ENCODE data around the gene FGF14.

FGF14 gene

GRCh38 chr13:102260256-102260655, 141.6 kb downstream of the FGF14 start:
- no peak for DNase-seq (ENCODE audit: extremely low read depth in 1 of 2, low read depth in 1 of 2)

DNA sequence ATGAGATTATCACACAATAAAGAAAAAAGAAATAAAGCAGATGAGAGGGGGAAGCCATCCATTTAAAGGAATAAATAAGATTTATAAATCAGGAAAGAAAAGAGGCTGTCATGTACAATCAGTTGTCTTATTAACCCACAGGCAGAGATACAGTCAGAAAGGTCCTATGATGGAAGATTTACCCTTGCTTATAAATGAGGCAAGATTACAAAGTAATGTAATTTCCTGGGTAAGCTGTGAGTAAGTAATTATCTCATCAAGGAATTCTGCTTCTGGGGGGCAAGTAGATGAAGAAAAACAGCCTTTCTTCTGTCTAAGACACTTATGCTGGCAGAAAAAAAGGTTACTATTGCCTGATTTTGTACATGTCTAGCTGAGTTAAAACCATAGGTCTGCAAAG, 146.4 kb downstream of the FGF14 start:
- no peak for DNase-seq (ENCODE audit: extremely low read depth in 1 of 2, low read depth in 1 of 2)

DNA sequence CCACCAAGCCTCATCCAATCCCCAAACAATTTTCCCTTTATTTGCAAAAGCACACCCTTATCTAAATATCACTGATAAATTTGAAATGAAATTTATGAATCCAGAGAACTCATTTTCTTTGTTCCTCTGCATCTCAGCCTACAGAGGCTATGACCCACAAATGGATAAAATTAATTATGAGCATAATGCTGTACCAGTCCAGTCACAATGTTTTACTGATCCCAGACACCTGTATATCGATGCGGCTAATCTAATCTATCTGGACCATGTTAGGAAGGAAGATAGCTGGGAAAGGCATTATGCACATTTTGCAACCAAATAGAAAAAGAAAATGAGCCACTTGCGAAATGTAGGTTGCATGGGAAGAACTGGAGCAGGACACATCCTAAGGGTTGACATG, 150.0 kb downstream of the FGF14 start:
- no peak for DNase-seq (ENCODE audit: extremely low read depth in 1 of 2, low read depth in 1 of 2)

GRCh38 chr13:102250448-102250847, 151.4 kb downstream of the FGF14 start:
- DNase-seq (ENCODE audit: extremely low read depth in 1 of 2, low read depth in 1 of 2), result no peak

DNA sequence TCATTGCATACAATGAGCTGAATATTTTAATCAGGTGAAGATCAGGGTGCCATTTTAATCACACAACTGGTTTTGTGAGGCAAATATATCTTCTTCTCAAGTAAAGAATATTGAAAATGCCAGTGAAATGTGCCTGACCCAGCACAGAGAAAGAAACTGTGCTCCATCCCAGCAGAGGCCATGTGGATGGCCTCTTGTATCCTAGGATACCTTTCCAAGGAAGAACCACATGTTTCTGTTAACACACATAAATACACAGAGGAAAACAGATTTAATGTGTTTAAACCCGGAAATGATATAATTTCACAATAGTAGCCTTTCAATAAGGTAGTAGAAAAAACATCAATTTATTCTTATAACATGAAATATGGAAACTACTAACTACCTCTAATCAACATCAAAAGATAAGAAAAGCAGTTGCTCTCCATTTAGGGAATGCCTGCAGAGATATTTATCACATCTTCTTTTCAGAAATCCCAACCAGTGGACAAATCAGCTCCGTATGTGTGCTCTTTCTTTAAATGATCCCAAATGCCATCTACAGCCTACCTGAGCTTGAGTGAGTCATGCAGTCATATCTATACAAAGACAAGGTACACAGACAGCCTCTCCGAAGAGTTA, 157.1 kb downstream of the FGF14 start:
- DNase-seq (ENCODE audit: extremely low read depth in 1 of 2, low read depth in 1 of 2), result no peak

DNA sequence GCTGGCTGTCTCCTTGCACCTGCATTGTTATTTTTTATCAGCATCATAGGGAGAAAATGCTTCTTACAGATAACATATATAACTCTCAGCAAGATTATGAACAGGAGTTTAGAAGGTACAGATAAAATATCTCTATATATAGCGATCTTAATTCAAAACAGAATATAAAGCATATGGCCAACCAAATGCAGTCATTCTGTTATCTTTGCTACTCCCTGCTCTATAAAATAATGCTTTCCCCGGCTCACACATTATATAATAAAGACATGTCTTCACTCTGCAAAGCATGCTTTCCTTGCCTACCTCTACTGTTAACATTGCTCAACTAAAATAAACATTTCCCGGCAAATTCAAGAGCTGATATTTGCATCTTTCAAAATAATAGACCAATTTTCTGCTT, 161.7 kb downstream of the FGF14 start:
- DNase-seq (ENCODE audit: extremely low read depth in 1 of 2, low read depth in 1 of 2), result no peak

DNA sequence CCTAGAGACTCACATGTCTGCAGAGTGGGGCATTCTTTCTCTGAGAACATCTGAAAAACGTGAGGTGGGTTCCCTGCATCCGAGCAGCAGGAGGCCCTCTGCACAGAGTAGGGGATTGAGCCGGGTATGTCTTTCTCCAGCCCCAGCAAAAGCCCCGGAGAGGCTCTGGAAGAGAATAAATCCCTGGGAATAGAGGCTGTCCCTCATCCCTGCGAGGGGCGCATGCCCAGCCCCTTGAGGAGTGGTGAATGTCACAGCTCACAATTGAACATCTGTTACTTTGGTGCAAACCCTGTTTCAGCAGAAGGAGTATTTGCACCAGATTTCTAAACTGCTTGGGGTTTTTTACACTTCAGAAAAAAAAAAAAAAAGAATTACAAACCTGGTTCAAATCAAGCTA, 164.6 kb downstream of the FGF14 start:
- DNase-seq (ENCODE audit: extremely low read depth in 1 of 2, low read depth in 1 of 2), result no peak

- DNase-seq (ENCODE audit: extremely low read depth in 1 of 2, low read depth in 1 of 2), result no peak
These were observed 165.0 kb downstream of the FGF14 start for GRCh38 chr13:102236830-102237229.

- no peak for DNase-seq (ENCODE audit: extremely low read depth in 1 of 2, low read depth in 1 of 2)
These were observed 165.5 kb downstream of the FGF14 start for GRCh38 chr13:102236341-102236740.

GRCh38 chr13:102235689-102236088, 166.2 kb downstream of the FGF14 start:
- DNase-seq (ENCODE audit: extremely low read depth in 1 of 2, low read depth in 1 of 2), result no peak

- DNase-seq (ENCODE audit: extremely low read depth in 1 of 2, low read depth in 1 of 2), result no peak
These were observed 167.2 kb downstream of the FGF14 start for GRCh38 chr13:102234618-102235017.

DNA sequence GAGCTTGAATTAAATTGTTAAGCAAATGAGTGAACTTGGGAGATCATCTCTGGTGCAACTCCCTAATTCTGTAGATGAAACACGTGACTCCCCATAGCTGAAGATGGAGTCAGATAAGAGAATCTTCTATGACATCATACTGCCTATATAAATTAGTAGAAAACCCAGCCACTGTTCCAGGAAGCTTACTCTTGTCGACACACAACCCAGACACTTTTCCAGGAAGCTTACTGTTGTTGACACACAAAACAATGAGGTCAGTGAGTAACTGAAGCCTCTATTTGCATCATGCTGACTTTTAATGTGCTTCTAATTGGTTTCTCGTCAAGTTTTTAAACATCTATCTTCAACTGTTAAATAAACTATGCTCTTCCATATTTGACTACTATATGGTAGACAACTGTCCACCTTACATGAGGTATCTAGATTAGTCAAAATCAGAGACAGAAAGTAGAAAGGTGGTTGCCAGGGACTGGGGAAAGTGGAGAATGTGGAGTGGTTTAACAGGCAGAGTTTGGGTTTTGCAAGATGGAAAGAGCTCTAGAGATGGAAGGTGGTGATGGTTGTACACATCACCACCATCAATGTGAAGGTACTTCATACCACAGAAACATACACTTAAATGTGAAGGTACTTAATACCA, 168.2 kb downstream of the FGF14 start:
- no peak for DNase-seq (ENCODE audit: extremely low read depth in 1 of 2, low read depth in 1 of 2)

GRCh38 chr13:102231479-102231878, 170.4 kb downstream of the FGF14 start:
- DNase-seq (ENCODE audit: extremely low read depth in 1 of 2, low read depth in 1 of 2), result no peak

GRCh38 chr13:102227741-102228140, 174.1 kb downstream of the FGF14 start:
- no peak for DNase-seq (ENCODE audit: extremely low read depth in 1 of 2, low read depth in 1 of 2)

- no peak for DNase-seq (ENCODE audit: extremely low read depth in 1 of 2, low read depth in 1 of 2)
These were observed 175.3 kb downstream of the FGF14 start for GRCh38 chr13:102226591-102226990.

GRCh38 chr13:102225892-102226291, 176.0 kb downstream of the FGF14 start:
- no peak for DNase-seq (ENCODE audit: extremely low read depth in 1 of 2, low read depth in 1 of 2)

DNA sequence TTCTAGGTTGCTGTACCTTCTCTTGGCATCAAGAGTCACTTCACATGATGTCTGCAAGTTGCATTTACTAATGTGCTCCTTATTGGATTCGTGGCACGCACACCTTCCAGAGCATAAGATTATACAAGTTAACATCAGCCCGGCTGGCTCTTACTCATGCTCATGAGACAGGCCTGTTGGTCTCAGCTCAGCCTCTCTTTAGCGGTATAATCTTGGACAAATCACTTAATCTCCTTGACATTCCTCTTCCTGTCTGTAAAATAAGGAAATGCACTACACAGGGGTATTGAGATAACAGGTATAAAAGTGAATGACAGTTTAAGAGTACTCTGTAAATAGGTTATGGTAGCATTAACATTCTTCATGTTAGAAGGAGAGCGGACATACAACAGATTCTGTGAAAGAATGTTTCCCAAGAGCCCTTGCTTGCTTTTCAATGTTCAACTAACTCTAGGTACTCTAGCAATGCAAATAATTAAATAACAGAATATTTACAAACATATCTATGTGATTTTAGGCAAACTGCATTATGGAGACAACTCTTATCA, 181.1 kb downstream of the FGF14 start:
- DNase-seq (ENCODE audit: extremely low read depth in 1 of 2, low read depth in 1 of 2), result no peak

DNA sequence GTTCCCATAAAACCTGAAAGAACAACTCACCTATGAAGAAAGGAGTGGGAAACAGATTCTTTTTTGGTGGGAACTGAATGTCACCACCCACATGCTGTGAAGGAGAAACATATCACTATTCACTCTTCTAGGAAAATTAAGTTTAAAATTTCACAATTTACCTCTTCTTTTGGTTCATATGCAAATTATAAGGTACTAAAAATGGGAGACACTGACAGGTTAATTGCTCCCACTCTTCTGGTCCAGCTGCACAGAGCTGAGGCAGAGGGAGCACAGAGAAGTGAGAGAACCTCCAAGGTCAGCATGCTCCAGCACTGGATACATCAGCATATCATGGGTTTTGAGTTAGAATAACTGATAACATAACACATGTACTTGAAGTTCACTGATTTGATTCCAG, 186.9 kb downstream of the FGF14 start:
- no peak for DNase-seq (ENCODE audit: extremely low read depth in 1 of 2, low read depth in 1 of 2)

- DNase-seq (ENCODE audit: extremely low read depth in 1 of 2, low read depth in 1 of 2), result no peak
These were observed 189.1 kb downstream of the FGF14 start for GRCh38 chr13:102212729-102213128.

GRCh38 chr13:102208347-102208746, 193.5 kb downstream of the FGF14 start:
- DNase-seq (ENCODE audit: extremely low read depth in 1 of 2, low read depth in 1 of 2), result no peak

DNA sequence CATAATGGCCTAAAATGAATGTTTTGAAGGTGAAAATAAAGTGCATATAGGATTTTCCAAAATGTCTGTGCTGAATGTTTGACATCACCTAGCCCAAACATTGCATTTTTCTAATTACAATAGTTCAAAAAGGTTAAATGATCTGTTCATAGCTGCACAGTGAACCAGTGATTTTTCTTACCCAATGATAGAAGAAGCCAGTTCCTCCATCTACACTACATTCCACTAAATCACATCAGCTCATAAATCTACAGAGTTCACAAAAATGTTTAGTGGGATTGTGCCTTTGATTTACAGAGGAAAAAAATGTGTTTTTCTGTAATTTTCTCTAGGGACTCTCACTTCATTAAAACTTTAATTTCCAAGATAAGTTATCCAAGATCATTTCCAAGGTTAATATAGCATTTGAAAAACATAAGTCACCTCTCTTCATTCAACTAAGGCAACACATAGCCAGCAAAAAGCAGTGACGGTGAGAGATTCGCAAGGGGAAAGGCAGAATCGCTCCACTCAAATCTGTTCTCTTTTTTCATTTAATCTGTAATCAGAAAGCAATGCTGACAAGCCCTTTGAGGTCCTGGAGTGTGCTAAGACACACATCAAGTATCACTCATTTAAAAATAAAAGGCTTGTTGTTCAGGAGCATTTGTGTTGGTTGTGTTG, 194.0 kb downstream of the FGF14 start:
- DNase-seq (ENCODE audit: extremely low read depth in 1 of 2, low read depth in 1 of 2), result no peak

DNA sequence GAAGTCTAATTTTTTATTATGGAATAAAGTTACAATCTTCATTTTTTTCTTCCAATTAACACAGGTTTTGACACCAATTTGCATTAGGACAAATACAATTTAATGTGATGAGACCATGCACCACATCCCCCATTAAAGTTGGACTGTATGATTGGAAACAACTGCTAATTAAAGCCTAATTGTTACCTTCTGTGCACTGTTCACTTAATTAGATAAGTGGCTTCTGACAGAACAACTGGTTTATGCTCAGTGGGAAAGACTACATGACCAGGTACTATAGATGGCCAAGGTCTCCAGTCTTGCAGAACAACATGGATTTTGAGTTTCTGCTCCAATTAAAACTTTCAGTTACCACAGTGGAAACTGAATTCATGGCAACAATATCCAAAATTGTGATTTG, 198.1 kb downstream of the FGF14 start:
- no peak for DNase-seq (ENCODE audit: extremely low read depth in 1 of 2, low read depth in 1 of 2)

Measured in activated CD8-positive, alpha-beta memory T cell treated with anti-CD3 and anti-CD28 coated beads for 1 hour (primary cell).